KOPT-K1 (cell line): ENCODE data around the gene JMJD7.

Source experiments
- H3K27ac ChIP-seq: fragments of 200-600 bp; sonication (generic); 2 replicates; pipeline ENCODE4 v1.5.1; 2016; ENCODE audit warnings: antibody characterized with exemption, mild to moderate bottlenecking, low read depth, low read length; ENCODE audit not compliant: poor library complexity, severe bottlenecking
- H3K36me3 ChIP-seq: fragments of 200-600 bp; sonication (generic); 2 replicates; pipeline ENCODE4 v1.5.1; 2017; ENCODE audit warnings: antibody characterized with exemption, mild to moderate bottlenecking, low read length, moderate library complexity; ENCODE audit not compliant: insufficient read depth
- H3K9me3 ChIP-seq: fragments of 200-600 bp; sonication (generic); 2 replicates; pipeline ENCODE4 v1.5.1; 2017; ENCODE audit warnings: antibody characterized with exemption, low read length, mild to moderate bottlenecking; ENCODE audit not compliant: insufficient read depth, poor library complexity, severe bottlenecking

Gene JMJD7

DNA sequence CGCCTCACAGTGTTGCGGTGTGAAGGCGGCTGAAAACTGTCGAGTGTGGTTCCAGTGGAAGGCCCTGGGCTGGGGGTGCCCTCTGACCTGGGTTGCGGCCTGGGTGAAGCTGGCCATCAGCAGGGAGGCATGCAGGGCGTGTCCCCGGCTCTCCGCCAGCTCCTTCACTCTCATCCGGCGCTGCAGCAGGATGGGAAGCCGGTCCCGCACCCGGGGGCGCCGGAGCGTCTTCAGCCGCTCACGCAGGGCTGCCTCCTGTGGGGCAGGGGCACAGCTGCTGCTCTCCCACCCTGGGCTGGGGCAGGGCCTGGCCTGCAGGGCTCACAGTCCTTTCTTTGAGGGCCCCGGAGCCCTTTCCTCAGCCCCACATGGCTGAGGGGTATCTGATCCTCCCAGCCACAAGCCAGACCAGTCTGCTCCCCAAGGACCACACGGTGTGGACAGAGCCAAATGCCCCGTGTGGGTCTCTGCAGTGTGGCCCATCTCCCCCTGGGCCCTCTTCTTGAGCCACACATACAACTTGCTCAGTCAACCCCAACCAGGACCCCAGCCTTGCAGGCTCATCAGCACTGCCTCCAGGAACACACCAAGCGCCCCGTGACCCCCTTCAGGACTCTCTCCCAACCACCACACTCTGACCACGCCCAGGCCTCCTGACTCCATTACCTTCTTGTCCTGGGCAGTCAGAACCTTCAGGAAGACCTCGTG lies 39.1 kb downstream of the JMJD7 start:
- no peaks in the 10 kb centered on the region for H3K36me3 ChIP-seq
- no peak overlapping the region for H3K27ac ChIP-seq
- no peaks in the 10 kb centered on the region for H3K9me3 ChIP-seq

DNA sequence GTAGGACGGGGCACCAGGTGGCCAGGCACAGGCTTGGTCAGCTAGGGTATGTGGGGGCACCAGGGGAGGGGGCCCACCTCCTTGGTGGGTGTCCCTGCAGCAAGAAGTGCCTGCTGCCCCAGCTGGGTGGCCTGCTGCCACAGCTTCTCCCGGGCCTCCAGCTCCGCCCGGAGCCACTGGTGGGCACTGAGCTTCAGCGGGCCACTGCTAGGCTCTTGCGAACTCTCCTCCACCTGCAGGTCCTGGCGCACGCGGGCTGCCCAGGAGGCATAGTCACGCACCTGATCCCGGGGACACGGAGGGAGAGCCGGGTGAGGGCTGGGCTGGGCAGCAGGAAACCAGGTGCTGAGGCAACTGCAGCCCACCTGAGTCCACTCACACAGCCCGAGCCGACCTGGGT lies 40.4 kb downstream of the JMJD7 start:
- H3K27ac ChIP-seq = no peak overlapping the region
- no peaks in the 10 kb centered on the region for H3K9me3 ChIP-seq
- no peaks in the 10 kb centered on the region for H3K36me3 ChIP-seq

DNA sequence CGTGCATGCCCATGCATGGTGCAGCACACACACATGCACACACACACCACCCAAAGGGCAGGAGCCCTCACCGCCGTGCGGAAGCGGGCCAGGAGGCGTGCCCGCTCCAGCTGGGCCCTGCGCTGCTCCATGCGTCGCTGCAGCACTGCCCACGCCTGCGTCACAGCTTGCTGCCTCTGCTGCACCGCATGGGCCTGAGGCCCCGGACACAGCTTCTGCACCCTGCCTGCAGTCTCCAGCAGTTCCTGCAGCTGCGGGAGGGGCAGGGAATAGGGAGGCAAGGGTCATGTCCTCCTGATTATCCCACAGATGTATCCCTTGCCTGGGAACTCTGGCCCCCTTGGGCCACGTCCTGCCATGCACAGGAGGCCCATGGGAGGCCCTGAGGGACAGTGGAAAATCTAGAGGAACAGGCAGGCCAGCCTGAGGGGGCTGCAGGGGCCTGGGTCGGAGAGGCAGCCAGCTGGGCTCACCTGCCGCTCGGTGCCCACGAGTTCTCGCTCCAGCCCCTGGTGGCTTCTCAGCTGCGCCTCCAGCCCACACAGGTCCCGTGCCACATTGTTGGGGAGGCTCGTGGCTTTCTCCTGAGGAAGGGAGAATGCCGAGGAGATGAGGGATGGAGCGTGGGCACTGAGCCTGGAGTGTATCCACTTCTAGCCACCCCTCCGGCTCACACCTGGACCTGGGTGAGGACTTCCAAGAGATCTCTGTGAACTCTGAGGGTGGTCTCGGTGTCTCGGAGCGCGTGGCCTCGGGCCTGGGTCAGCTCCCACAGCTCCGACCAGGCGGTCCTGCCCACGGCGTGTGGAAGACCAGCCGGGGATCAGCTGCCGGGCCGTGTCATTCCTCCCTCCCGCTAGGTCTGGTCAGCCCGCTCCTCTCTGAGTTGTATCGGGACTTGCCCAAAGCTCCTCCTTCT lies 42.1 kb downstream of the JMJD7 start:
- Histone ChIP-seq H3K36me3 (no peaks in the 10 kb centered on the region), H3K9me3 (no peaks in the 10 kb centered on the region), H3K27ac (no peak overlapping the region)

DNA sequence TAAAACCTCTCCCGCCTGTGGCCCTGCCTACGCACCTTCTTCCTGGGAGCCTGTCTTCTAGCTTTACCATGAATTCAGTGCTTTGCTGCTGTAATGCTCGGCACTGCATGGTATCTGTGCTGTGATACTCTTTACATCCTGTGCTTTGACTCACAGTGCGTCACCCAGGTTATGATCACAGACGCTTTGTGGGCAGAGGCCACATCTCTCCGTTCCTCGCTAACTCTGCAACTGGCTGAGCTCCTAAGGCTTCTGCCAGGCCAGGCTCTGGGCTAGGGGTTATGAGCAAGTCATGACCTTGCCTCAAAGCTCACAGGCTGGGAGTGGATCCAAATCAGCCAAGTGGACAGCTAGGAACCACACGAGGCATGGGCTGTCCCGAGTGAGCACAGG lies 42.8 kb downstream of the JMJD7 start:
- no peak overlapping the region for H3K27ac ChIP-seq

DNA sequence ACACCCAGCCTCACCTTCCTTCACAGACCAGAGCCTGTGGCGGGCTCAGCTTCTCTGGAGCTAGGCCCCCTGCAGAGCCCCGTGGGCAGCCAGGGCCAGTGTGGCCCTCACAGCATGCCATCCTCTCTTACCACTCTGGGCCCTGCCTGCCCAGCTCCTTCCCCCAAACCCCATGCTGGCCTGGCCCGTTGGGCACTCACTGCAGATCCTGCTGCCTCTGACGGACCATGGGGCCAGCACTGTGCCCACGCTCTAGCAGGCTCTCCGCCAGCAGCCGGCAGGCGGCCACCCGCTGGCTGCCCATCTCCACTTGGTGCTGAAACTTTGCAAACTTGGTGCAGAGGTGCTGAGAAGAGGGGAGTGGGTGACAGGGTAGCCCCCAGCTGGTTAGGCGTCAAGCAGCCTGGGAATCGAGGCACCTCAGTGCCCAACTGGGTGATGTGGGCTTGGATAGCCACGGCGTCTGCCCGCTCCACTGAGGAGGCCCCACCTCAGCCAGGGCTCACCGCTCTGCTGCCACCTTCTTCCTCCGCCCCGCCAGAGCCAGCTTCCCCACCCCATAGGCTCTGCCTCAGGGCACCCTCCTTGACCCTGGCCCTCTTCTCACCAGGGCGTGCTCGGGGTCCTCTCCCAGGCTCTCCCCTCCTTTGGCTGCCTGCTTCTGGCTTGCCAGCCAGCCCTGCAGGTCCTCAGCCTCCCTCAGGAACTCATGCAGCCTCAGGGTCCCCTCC lies 43.4 kb downstream of the JMJD7 start:
- no peak overlapping the region for H3K27ac ChIP-seq
- H3K9me3 ChIP-seq = no peaks in the 10 kb centered on the region
- H3K36me3 ChIP-seq = no peaks in the 10 kb centered on the region

More for the DNA sequence above, 42.8 kb downstream of the JMJD7 start:
- Histone ChIP-seq H3K36me3 (no peaks in the 10 kb centered on the region), H3K9me3 (no peaks in the 10 kb centered on the region)

DNA sequence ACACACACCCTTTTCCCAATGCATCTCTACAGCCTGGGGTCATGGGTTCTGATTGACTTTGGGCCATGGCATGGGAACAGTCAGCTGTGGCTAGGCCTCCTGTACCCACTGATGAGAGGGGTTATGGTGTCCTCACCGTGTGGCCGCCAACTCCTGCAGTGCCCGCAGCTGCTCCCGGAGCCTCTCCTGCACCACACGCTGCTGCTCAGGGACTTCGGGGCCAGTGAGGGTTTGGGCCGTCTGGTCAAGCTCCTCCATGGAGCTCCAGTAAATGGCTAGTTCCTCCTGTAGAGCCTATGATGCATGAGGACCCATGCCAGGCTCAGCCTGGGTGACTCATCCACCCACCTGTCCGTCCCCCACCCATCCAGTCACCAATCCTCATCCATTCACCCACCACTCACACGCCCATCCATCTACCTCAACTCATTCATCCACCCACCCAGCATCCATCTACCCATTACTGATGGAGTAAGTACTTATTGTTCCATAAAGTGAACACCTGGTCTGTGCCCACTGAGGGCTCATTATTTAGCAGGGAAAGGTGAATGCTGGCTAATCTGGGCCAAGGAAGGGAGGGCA lies 44.4 kb downstream of the JMJD7 start:
- H3K27ac ChIP-seq = no peak overlapping the region
- no peaks in the 10 kb centered on the region for H3K36me3 ChIP-seq
- H3K9me3 ChIP-seq = no peaks in the 10 kb centered on the region

DNA sequence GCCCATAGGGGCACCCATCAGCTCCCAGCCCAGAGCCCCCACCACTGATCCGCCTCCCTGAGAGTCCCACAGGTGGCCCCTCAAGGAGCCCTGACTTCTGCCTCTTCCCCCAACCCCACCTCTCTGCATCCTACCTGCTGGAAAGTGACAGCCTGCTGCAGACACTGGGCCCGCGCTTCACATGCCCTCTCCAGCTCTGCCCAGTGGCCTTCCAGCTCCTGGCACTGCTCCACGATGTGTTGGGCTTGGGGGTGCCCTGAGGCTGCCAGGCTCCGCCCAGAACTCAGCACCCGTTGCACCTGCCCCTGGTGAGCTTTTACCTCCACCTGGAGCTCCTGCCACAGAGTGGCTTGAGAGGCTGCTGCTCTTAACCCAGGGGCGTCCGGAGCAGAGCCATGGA lies 45.8 kb downstream of the JMJD7 start:
- H3K36me3 ChIP-seq = no peaks in the 10 kb centered on the region
- H3K27ac ChIP-seq = no peak overlapping the region
- no peaks in the 10 kb centered on the region for H3K9me3 ChIP-seq

DNA sequence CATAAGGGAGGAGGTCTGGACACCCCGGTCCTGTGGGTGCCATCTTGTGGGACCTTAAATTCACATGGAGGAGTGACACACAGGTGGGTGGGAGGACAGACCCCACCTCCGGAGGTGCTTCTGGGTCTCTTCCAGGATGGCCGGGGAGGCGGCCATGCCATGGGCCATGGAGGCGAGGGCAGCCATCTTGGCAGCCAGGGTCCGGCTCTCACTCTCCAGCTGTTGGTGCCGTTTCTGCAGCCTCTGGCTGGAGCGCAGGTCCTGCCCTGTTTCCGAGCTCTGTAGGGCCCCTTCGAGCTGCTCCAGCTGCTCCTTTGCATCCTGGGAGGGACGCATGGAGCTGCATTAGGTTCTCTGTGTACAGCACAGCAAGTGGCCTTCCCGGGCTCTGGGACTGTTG lies 46.8 kb downstream of the JMJD7 start:
- H3K9me3 ChIP-seq = no peaks in the 10 kb centered on the region
- no peaks in the 10 kb centered on the region for H3K36me3 ChIP-seq
- H3K27ac ChIP-seq = no peak overlapping the region

DNA sequence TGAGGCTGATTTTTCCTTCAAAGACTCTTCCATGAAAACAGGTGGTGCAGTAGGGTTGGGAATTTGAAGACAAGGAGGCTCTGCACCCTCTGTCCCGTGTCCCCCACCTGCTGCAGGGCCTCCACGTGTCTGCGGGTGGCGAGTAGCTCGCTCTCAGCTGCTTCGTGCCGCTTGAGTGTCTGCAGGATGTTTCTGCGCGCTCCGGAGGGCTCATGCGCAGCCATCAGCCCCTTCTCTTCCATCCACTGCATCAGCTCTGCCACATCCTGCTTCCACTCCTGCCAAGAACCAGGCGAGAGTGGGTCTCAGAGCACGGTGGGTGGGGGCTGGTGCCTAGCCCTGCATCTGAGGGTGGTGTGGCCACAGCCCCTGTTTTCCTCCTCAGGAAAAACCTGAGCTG lies 48.1 kb downstream of the JMJD7 start:
- no peaks in the 10 kb centered on the region for H3K36me3 ChIP-seq
- H3K9me3 ChIP-seq = no peaks in the 10 kb centered on the region
- no peak overlapping the region for H3K27ac ChIP-seq

DNA sequence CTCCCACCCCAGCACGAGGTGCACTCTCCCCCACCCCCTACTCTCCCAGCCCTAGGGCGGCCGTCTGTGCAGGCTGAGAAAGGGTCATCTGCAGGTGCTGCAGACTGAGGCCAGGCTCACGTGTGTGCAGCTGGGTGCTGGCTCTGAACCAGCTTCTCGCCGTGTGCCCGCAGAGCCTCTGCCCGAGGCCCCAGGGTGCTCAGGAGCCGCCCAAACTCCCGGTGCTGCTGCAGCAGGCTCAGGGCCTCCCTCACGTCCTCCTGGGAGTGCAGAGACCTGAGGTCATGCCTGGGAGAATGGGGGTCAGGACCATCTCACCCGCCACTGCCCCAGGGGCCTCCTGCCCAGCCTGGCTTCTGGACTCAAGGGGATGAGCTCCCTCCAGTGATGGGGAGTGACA lies 48.8 kb downstream of the JMJD7 start:
- Histone ChIP-seq H3K36me3 (no peaks in the 10 kb centered on the region), H3K9me3 (no peaks in the 10 kb centered on the region), H3K27ac (no peak overlapping the region)

DNA sequence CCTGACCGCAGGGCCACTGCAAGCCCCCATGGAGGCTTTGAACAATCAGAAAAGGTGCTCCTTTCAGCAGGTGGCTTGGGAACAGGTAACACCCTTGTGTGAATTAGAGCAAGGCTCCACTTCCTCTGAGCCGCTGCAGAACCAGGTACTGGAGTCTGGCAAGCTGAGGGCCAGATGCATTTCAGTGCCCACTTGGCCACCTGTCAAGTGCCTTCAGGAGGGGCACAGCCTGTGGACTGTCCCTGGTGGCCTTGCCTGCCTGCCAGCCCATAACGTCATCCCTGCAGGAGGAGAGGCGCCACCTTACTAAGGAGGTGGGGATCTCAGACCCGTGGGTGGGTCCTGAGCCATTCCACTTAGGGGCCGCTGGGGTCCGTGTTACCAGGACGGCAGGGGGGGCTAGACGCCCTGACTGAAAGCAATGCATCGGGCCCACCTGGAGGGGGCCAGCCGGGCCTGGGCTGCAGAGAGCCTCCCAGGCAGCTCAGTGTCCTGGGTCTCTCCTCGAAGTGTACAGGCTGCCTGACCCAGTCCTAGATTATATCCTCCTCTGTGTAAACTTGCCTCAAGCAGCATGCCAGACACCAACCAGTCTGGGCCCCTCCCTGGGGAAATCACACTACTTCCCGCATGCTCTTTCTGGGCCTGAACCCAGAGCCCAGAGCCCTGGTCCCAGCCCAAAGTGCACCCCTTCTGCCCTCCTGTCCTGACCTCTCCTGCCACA lies 49.9 kb downstream of the JMJD7 start:
- Histone ChIP-seq H3K27ac (no peak overlapping the region), H3K36me3 (no peaks in the 10 kb centered on the region), H3K9me3 (no peaks in the 10 kb centered on the region)

DNA sequence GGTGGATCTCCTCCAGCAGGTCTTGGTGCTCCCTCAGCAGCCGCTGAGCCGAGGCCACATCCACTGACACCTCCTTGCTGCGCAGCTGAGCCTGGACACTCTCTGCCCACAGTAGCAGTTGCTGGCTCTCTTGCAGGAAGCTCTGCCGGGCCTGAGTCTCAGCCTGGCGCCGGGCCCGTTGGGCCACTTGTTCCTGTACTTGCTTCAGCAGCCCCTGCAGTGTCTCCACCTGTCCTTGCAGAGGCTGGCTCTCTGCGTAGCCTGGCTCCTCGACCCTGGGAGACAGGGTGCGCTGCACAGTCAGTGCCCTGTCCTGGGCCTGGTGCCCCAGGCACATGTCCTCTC lies 50.4 kb downstream of the JMJD7 start:
- H3K36me3 ChIP-seq = no peaks in the 10 kb centered on the region
- no peaks in the 10 kb centered on the region for H3K9me3 ChIP-seq
- H3K27ac ChIP-seq = no peak overlapping the region

DNA sequence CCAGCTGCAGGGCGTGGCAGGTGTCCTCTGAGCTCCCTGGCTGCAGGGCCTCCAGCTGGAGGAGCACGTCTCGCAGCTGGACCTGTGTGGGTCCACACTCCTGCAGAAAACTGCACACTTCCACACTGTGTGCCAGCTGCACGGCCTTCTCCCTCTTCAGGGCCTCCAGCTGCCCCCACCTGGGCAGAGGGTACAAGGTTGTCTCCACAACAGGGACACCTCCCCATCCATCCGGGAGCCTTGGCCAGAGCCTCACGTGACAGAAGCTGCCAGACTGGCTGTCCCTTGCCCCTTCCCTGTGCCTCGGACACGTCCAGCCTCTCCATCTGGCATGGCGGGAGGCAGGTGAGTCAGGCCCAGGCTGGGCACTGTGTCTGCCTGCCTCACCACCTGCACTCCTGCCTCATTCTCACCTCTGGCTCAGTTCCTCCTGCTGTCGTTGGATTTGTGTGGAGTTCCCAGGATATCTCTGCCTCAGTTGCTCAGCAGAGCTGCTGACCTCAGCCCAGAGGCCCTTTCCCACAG lies 51.5 kb downstream of the JMJD7 start:
- Histone ChIP-seq H3K36me3 (no peaks in the 10 kb centered on the region), H3K9me3 (no peaks in the 10 kb centered on the region), H3K27ac (no peak overlapping the region)

DNA sequence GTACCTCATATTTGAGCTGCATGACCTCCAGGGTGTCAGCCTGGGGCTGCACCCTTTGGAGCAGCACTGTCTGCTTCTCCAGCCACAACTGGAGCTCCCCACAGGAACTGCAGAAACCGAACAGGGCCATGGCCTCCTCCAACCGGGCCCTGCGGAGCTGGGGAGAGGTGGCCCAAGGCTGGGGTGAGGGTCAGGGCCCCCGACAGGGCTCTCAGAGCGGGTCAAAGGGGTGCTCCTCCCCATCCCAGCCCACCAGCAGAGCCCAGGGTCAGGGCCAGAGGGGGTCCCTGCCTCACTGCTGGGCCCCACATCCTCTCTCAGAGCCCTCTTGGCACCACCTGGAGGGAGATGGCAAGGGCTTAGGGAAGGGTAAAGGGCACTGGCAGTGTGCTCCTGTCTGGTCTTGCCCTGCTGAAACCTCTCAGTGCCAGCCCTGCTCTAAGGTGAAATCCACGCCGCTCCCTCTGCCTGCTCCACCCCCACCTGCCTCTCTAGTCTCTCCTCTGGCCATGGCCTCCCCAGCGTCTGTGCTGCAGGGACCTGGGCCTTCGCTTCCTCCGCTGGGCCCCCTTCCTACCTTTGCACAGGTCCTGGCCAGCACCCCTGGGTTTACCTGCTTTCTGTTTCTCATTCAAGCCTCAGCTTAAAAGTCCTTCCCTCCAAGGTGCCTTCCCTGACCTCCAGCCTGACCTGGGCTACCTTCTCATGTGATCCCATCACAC lies 52.4 kb downstream of the JMJD7 start:
- Histone ChIP-seq H3K27ac (no peak overlapping the region), H3K36me3 (no peaks in the 10 kb centered on the region), H3K9me3 (no peaks in the 10 kb centered on the region)
